G401.6 (cell line): ENCODE results near the gene FBXL17.

Experiments
- FAIRE-seq: peaks from 2 replicates; lab custom pipeline; 2012; peaks lifted over from hg19 to GRCh38; lab: Jason Lieb, UNC

Gene FBXL17

GRCh38 chr5:108084105-108084504, 297.8 kb downstream of the FBXL17 start:
- no peak for FAIRE-seq

GRCh38 chr5:108083232-108083631, 298.7 kb downstream of the FBXL17 start:
- no peak for FAIRE-seq

GRCh38 chr5:108081707-108082106, 300.2 kb downstream of the FBXL17 start:
- no peak for FAIRE-seq

GRCh38 chr5:108079753-108080152, 302.1 kb downstream of the FBXL17 start:
- FAIRE-seq, result no peak

GRCh38 chr5:108078882-108079281, 303.0 kb downstream of the FBXL17 start:
- no peak for FAIRE-seq

GRCh38 chr5:108078345-108078744, 303.6 kb downstream of the FBXL17 start:
- FAIRE-seq, result no peak

GRCh38 chr5:108074626-108075025, 307.3 kb downstream of the FBXL17 start:
- FAIRE-seq, result no peak

GRCh38 chr5:108064302-108064701, 317.6 kb downstream of the FBXL17 start:
- no peak for FAIRE-seq

- FAIRE-seq, result no peak
Measured at GRCh38 chr5:108061941-108062340, 320.0 kb downstream of the FBXL17 start.

- no peak for FAIRE-seq
Measured at GRCh38 chr5:108060340-108060739, 321.6 kb downstream of the FBXL17 start.

- FAIRE-seq, result no peak
Measured at GRCh38 chr5:108059334-108059733, 322.6 kb downstream of the FBXL17 start.

- no peak for FAIRE-seq
Measured at GRCh38 chr5:108054349-108054748, 327.5 kb downstream of the FBXL17 start.

- no peak for FAIRE-seq
Measured at GRCh38 chr5:108046955-108047670, 334.8 kb downstream of the FBXL17 start.

GRCh38 chr5:108036482-108036881, 345.4 kb downstream of the FBXL17 start:
- FAIRE-seq, result no peak

- FAIRE-seq, result no peak
Measured at GRCh38 chr5:108028883-108029282, 353.0 kb downstream of the FBXL17 start.

- FAIRE-seq, result no peak
Measured at GRCh38 chr5:108028412-108028811, 353.5 kb downstream of the FBXL17 start.

GRCh38 chr5:108025957-108026356, 355.9 kb downstream of the FBXL17 start:
- FAIRE-seq, result peak; percentile 17

- FAIRE-seq, result no peak
Measured at GRCh38 chr5:108024986-108025385, 356.9 kb downstream of the FBXL17 start.

- FAIRE-seq, result no peak
Measured at GRCh38 chr5:108016101-108016500, 365.8 kb downstream of the FBXL17 start.

GRCh38 chr5:108006791-108007190, 375.1 kb downstream of the FBXL17 start:
- no peak for FAIRE-seq

- peak; percentile 6 for FAIRE-seq
Measured at GRCh38 chr5:108003178-108003577, 378.7 kb downstream of the FBXL17 start.

- no peak for FAIRE-seq
Measured at GRCh38 chr5:108001222-108001621, 380.7 kb downstream of the FBXL17 start.

- FAIRE-seq, result no peak
Measured at GRCh38 chr5:107997338-107997980, 384.4 kb downstream of the FBXL17 start.

GRCh38 chr5:107993341-107993740, 388.6 kb downstream of the FBXL17 start:
- FAIRE-seq, result no peak
